MCF 10A (cell line): ENCODE data around the gene SCNN1B. TPM values are rescaled to one million over a fixed set of nuclear protein-coding genes. Genes with fewer than 3 reads are reported as not detected.
A peak's percentile ranks its signal among the peaks of the same experiment; 100 is the strongest.

Experiments
- BruUV-seq: library from RNA; stranded (reverse); fragments of 400-500 nt; replicated peaks from 2 replicates; lab custom pipeline; 2021; lab: Mats Ljungman, UMichigan
- CTCF ChIA-PET: fragments of 300-600 bp; sonication (Branson Sonifier 250); formaldehyde crosslinking; extraction: SDS; loops from one replicate; lab custom pipeline; 2021; ENCODE audit warnings: antibody characterized with exemption, inconsistent platforms; lab: Yijun Ruan, JAX
- POLR2A ChIA-PET: fragments of 300-600, 350-650 bp; sonication (Branson Sonifier 250); formaldehyde crosslinking; extraction: SDS; loops from one replicate; lab custom pipeline; 2020; ENCODE audit warnings: antibody characterized with exemption, inconsistent platforms; lab: Yijun Ruan, JAX
- DNase-seq: peaks from one replicate; pipeline ENCODE4 v3.0.0-alpha.2; 2018; ENCODE audit not compliant: unreplicated experiment
- H3K27ac Mint-ChIP-seq: one replicate; pipeline ENCODE4 v1.8.0; 2022; ENCODE audit warnings: mild to moderate bottlenecking, low read depth, mixed read lengths; ENCODE audit not compliant: unreplicated experiment
- H3K27me3 Mint-ChIP-seq: one replicate; pipeline ENCODE4 v1.8.0; 2022; ENCODE audit warnings: mixed read lengths; ENCODE audit not compliant: insufficient read depth, unreplicated experiment
- H3K36me3 Mint-ChIP-seq: one replicate; pipeline ENCODE4 v1.8.0; 2022; ENCODE audit warnings: mild to moderate bottlenecking, moderate library complexity, mixed read lengths; ENCODE audit not compliant: insufficient read depth, unreplicated experiment
- H3K4me1 Mint-ChIP-seq: one replicate; pipeline ENCODE4 v1.8.0; 2022; ENCODE audit warnings: mixed read lengths; ENCODE audit not compliant: insufficient read depth, unreplicated experiment
- H3K4me3 Mint-ChIP-seq: one replicate; pipeline ENCODE4 v1.8.0; 2022; ENCODE audit warnings: mild to moderate bottlenecking, moderate library complexity, mixed read lengths; ENCODE audit not compliant: unreplicated experiment
- H3K9me3 Mint-ChIP-seq: one replicate; pipeline ENCODE4 v1.8.0; 2022; ENCODE audit warnings: mixed read lengths; ENCODE audit not compliant: unreplicated experiment
- intact Hi-C: fragments of 100-400 bp; cut with micrococcal nuclease; formaldehyde crosslinking; loops from 2 replicates; pipeline ENCODE4 v1.14.1; 2022
- total RNA-seq: library from RNA; stranded (reverse); gene quantifications from 2 replicates; pipeline ENCODE4 v1.2.3, GENCODE V29; 2022
- TF ChIP-seq, protein P1 (sequence below): fragments of 200-600 bp; IDR thresholded peaks from one replicate; pipeline ENCODE4 v1.8.0; 2022; ENCODE audit warnings: antibody characterized with exemption, mild to moderate bottlenecking; ENCODE audit not compliant: unreplicated experiment

SCNN1B gene
- total RNA-seq, 1 experiment from 2014 or later: 12.5 TPM

DNA sequence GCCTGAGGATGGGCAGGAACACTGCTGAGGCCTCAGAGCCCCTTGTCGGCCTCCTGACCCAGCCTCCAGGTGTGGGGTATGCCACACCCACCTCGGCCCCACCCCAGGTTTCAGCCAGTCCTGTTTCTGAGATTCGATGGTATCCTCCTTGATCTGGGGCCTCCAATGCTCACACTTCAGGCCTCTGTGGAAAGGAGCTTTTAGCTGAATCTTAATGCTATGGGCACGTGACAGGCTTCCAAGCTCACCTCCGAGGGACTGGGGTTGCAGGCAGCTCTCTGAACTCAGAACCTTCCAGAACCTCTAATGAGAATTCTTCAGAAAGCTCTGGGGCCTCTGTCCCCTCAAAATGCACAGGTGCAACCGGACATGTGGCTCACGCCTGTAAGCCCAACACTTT, 54.8 kb downstream of the SCNN1B start:
- intact Hi-C loops: no loop called here
- H3K27me3 Mint-ChIP-seq: no peaks in the 10 kb centered on the region
- TF ChIP-seq, protein P1, sequence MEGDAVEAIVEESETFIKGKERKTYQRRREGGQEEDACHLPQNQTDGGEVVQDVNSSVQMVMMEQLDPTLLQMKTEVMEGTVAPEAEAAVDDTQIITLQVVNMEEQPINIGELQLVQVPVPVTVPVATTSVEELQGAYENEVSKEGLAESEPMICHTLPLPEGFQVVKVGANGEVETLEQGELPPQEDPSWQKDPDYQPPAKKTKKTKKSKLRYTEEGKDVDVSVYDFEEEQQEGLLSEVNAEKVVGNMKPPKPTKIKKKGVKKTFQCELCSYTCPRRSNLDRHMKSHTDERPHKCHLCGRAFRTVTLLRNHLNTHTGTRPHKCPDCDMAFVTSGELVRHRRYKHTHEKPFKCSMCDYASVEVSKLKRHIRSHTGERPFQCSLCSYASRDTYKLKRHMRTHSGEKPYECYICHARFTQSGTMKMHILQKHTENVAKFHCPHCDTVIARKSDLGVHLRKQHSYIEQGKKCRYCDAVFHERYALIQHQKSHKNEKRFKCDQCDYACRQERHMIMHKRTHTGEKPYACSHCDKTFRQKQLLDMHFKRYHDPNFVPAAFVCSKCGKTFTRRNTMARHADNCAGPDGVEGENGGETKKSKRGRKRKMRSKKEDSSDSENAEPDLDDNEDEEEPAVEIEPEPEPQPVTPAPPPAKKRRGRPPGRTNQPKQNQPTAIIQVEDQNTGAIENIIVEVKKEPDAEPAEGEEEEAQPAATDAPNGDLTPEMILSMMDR: no peak
- no peak for DNase-seq
- ChIA-PET POLR2A (interaction anchor here (2.0 kb wide), 1 partner anchor 10 kb away, joined by 5 read pairs; no protein-coding TSS in a partner anchor), CTCF (interaction anchor here (1.0 to 1.4 kb wide), 2 partner anchors 60 to 136 kb away, joined by 3 to 4 read pairs; no protein-coding TSS in a partner anchor)
- H3K36me3 Mint-ChIP-seq: no peaks in the 10 kb centered on the region
- H3K4me3 Mint-ChIP-seq: no peak overlapping the region
- peaks cover 6% of the 10 kb centered on the region for H3K4me1 Mint-ChIP-seq
- BruUV-seq: no TSS peak
- H3K27ac Mint-ChIP-seq: no peak overlapping the region
- H3K9me3 Mint-ChIP-seq: no peaks in the 10 kb centered on the region

DNA sequence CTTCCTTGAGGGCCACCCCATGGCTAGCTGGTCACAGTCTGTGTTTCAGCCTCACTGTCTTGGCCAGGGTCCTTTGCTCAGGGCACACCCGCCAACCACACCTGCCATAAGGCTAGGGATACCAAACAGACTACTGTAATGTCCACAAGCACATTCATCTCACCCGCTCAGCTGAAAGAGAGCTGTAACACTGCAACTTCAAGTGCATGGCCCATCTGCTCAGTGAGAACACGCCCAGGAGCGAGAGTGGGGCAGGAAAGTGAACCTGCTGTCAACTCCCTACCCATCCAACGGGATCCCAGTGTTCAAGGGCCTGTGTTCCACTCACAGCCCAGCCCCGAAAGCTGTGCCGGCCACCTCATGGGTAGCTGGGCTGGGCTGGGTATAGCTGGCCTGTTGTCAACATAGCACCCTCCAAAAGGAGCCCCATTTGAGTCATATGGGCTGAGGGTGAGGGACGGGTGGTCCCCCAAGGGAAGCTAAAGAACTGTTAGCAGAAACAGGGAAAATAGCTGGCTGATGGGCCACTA, 55.7 kb downstream of the SCNN1B start:
- no TSS peak for BruUV-seq
- no peak overlapping the region for H3K4me3 Mint-ChIP-seq
- no peak overlapping the region for H3K27ac Mint-ChIP-seq
- H3K9me3 Mint-ChIP-seq: no peaks in the 10 kb centered on the region
- no peak for DNase-seq
- ChIA-PET POLR2A (interaction anchor here (0.6 to 1.9 kb wide), 2 partner anchors 38 to 100 kb away, joined by 3 to 6 read pairs; no protein-coding TSS in a partner anchor), CTCF (interaction anchor here (0.9 to 1.6 kb wide), 3 partner anchors 34 to 77 kb away, joined by 3 read pairs; no protein-coding TSS in a partner anchor)
- H3K4me1 Mint-ChIP-seq: peaks cover 14% of the 10 kb centered on the region
- no peaks in the 10 kb centered on the region for H3K27me3 Mint-ChIP-seq
- H3K36me3 Mint-ChIP-seq: no peaks in the 10 kb centered on the region
- intact Hi-C loops: no loop called here
- TF ChIP-seq, protein P1: no peak

DNA sequence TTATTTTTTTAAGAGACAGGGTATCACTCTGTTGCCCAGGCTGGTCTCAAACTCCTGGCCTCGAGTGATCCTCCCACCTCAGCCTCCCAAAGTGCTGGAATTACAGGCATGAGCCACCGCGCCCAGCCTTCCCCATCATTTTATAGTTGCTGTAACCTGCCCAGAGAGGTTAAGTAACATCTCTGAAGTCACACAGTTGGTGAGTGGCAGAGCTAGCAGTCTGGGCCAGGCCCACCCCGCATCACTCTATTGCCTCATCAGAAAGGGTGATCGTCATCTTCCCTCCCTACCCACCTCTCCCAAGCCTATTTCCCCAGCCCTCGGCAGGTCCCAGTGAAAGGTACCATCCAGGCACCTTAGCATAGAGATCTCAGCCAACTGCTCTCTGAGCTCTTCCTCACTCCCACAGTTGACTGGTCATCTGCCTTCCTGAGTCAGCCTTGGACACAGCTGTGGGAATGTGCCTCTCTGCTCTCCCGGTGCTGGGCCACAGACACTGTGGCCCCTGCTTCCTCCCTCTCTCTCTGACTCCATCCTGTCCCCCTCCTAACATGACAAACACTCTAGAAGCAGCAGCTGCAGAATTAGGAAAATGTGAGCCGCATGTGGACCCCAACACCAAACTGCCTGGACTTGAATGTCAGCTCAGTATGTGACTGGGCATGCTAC, 57.1 kb downstream of the SCNN1B start:
- no TSS peak for BruUV-seq
- ChIA-PET POLR2A (interaction anchor here (0.6 to 1.9 kb wide), 5 partner anchors 24 to 175 kb away, joined by 3 to 6 read pairs (median 4); no protein-coding TSS in a partner anchor), CTCF (interaction anchor here (0.6 to 2.3 kb wide), 3 partner anchors 65 to 701 kb away, joined by 3 to 8 read pairs (median 3); no protein-coding TSS in a partner anchor)
- Mint-ChIP-seq H3K9me3 (no peaks in the 10 kb centered on the region), H3K27me3 (no peaks in the 10 kb centered on the region), H3K27ac (peak overlapping the region; percentile 59), H3K4me3 (no peak overlapping the region), H3K36me3 (no peaks in the 10 kb centered on the region), H3K4me1 (peaks cover 25% of the 10 kb centered on the region)
- intact Hi-C loops: no loop called here
- TF ChIP-seq, protein P1: no peak
- peak; percentile 28 for DNase-seq
